K562 (cell line): ENCODE measurements around the gene RAB25. TPM values are rescaled to one million over a fixed set of nuclear protein-coding genes. Genes with fewer than 3 reads are reported as not detected.
A peak's percentile ranks its signal among the peaks of the same experiment; 100 is the strongest.

ENCODE experiments used
- CBFA2T2 ChIP-seq: fragments of 450-650 bp; conservative IDR thresholded peaks from 2 replicates; pipeline ENCODE4 v1.6.1; 2017; ENCODE audit warnings: mild to moderate bottlenecking
- EGR1 ChIP-seq: fragments of 450-650 bp; conservative IDR thresholded peaks from 2 replicates; pipeline ENCODE4 v1.6.1; 2017; ENCODE audit warnings: mild to moderate bottlenecking
- FOXA3 ChIP-seq, 2 experiments: fragments of 450-650 bp in 1 of 2; sonication (generic) in 1 of 2; formaldehyde crosslinking; IDR thresholded peaks in 1 of 2; conservative IDR thresholded peaks in 1 of 2; 2 replicates each; pipeline versions ENCODE4 v1.4.0 to v1.8.0; 2020 to 2022; ENCODE audit warnings: mild to moderate bottlenecking in 2 of 2, missing genetic modification reagents in 1 of 2
- FOXJ3 ChIP-seq: sonication (generic); formaldehyde crosslinking; IDR thresholded peaks from 2 replicates; pipeline ENCODE4 v1.4.0; 2020; ENCODE audit warnings: mild to moderate bottlenecking, missing genetic modification reagents
- HNRNPK ChIP-seq: fragments of 200-400 bp; formaldehyde crosslinking; IDR thresholded peaks from one replicate; pipeline ENCODE4 v1.6.1; 2018; ENCODE audit warnings: mild to moderate bottlenecking, low read depth, low read length; ENCODE audit not compliant: poor library complexity, severe bottlenecking
- MEF2D ChIP-seq: conservative IDR thresholded peaks from 2 replicates; pipeline ENCODE4 v1.6.1; 2016; ENCODE audit warnings: low read depth, missing genetic modification characterization, missing compliant biosample characterization
- NFIC ChIP-seq: fragments of 450-650 bp; IDR thresholded peaks from 2 replicates; pipeline ENCODE4 v1.6.1; 2017; ENCODE audit warnings: mild to moderate bottlenecking, inconsistent platforms
- NONO ChIP-seq, 2 experiments: fragments of 200-400 bp in 1 of 2; fragments of 450-650 bp in 1 of 2; formaldehyde crosslinking in 1 of 2; IDR thresholded peaks; 2 replicates each; pipeline ENCODE4 v1.6.1; 2017; ENCODE audit warnings: low read depth in 2 of 2, mild to moderate bottlenecking in 2 of 2, moderate library complexity in 2 of 2, low read length in 1 of 2
- POLR2B ChIP-seq: fragments of 450-650 bp; IDR thresholded peaks from 2 replicates; pipeline ENCODE4 v1.6.1; 2018; ENCODE audit warnings: low read depth; ENCODE audit not compliant: partially characterized antibody
- RREB1 ChIP-seq: fragments of 250-450 bp; sonication (Bioruptor Pico); IDR thresholded peaks from 2 replicates; pipeline ENCODE4 v1.4.0; 2020
- RUNX1 ChIP-seq: sonication (generic); IDR thresholded peaks from 2 replicates; pipeline ENCODE4 v1.6.1; 2016; ENCODE audit warnings: antibody characterized with exemption, low read depth
- ZBTB49 ChIP-seq: sonication (generic); formaldehyde crosslinking; IDR thresholded peaks from 2 replicates; pipeline ENCODE4 v1.8.0; 2022; ENCODE audit warnings: missing genetic modification reagents, mild to moderate bottlenecking, borderline replicate concordance
- ZKSCAN8 ChIP-seq: fragments of 200-800 bp; sonication (Bioruptor generic); IDR thresholded peaks from 2 replicates; pipeline ENCODE4 v1.6.1; 2016; ENCODE audit warnings: missing genetic modification characterization, missing compliant biosample characterization
- ZNF174 ChIP-seq: fragments of 250-450 bp; sonication (Bioruptor Pico); IDR thresholded peaks from 2 replicates; pipeline ENCODE4 v1.4.0; 2020; ENCODE audit warnings: mild to moderate bottlenecking
- ZNF232 ChIP-seq: sonication (generic); formaldehyde crosslinking; IDR thresholded peaks from 2 replicates; pipeline ENCODE4 v1.8.0; 2022; ENCODE audit warnings: mild to moderate bottlenecking, missing genetic modification reagents
- ZNF41 ChIP-seq: fragments of 250-450 bp; sonication (Bioruptor Pico); conservative IDR thresholded peaks from 2 replicates; pipeline ENCODE4 v1.4.0; 2020; ENCODE audit warnings: mild to moderate bottlenecking
- ZNF764 ChIP-seq: fragments of 250-450 bp; sonication (Bioruptor Pico); IDR thresholded peaks from 2 replicates; pipeline ENCODE4 v1.4.0; 2020; ENCODE audit warnings: low read depth, mild to moderate bottlenecking, moderate library complexity
- polyA plus RNA-seq, 8 experiments: library from polyadenylated mRNA; depleted of rRNA in 4 of 8; stranded (reverse) in 5 of 8; unstranded in 3 of 8; fragments of >200 nt; fragmentation: Nextera tagmentation in 2 of 8; fragmentation: Illumina TruSeq in 1 of 8; extraction: Ambion mirVana in 2 of 8; extraction: Trizol in 1 of 8; gene quantifications; 2 replicates each; pipeline versions ENCODE4 v1.2.1 to v1.2.3, GENCODE V29; 2011 to 2014; ENCODE audit warnings: inconsistent platforms in 1 of 8, missing spikeins in 1 of 8
- total RNA-seq, 7 experiments: library from RNA; depleted of rRNA in 6 of 7; stranded (reverse); fragments of >200 nt in 6 of 7; fragmentation: Illumina TruSeq in 2 of 7; extraction: Trizol in 2 of 7; gene quantifications; 2 replicates each; pipeline versions ENCODE4 v1.2.1 to v1.2.3, GENCODE V29; 2011 to 2021; ENCODE audit warnings: low replicate concordance in 1 of 7

The RAB25 gene
- total and polyA plus RNA-seq, 9 of the 15 experiments (the other 6 are each of a cell fraction or from before 2014, with no cell fraction given): 0.10 to 0.27 (median 0.13) TPM; not detected in 6

- no peak for TF ChIP-seq RREB1
- TF ChIP-seq ZBTB49 (CRISPR knock-in tag): no peak
- no peak for TF ChIP-seq CBFA2T2
- TF ChIP-seq NFIC: no peak
- no peak for TF ChIP-seq MEF2D (tag)
- TF ChIP-seq ZKSCAN8 (CRISPR knock-in tag): no peak
- no peak for TF ChIP-seq ZNF764
- TF ChIP-seq RUNX1: no peak
- TF ChIP-seq ZNF232: no peak
- TF ChIP-seq ZNF174 (CRISPR knock-in tag): no peak
- 0 out of 4 replicates have a peak, but pooled peaks of 1 of the 2 experiments have one; percentile 48 for TF ChIP-seq FOXA3 (CRISPR knock-in tag; conservative IDR thresholded peaks at IDR 0.05 in 1 of 2, IDR thresholded peaks at IDR 0.05 in 1 of 2)
- no peak for TF ChIP-seq EGR1
- TF ChIP-seq NONO (IDR thresholded peaks at IDR 0.05; ENCODE audit: low read depth in 2 of 2, low read length in 1 of 2): no peak
- no peak for TF ChIP-seq HNRNPK
- TF ChIP-seq FOXJ3: no peak
- no peak for TF ChIP-seq POLR2B
- no peak for TF ChIP-seq ZNF41 (CRISPR knock-in tag)
Observed at GRCh38 chr1:156055281-156056048, 5.5 kb upstream of the RAB25 start (continued).
